Measurements from ENCODE around the gene TRPM8. TPM values are rescaled to one million over a fixed set of nuclear protein-coding genes. Genes with fewer than 3 reads are reported as not detected.

Gene TRPM8
- total and polyA plus RNA-seq, 4 donors: 0.03 to 0.14 TPM; not detected in 2

DNA sequence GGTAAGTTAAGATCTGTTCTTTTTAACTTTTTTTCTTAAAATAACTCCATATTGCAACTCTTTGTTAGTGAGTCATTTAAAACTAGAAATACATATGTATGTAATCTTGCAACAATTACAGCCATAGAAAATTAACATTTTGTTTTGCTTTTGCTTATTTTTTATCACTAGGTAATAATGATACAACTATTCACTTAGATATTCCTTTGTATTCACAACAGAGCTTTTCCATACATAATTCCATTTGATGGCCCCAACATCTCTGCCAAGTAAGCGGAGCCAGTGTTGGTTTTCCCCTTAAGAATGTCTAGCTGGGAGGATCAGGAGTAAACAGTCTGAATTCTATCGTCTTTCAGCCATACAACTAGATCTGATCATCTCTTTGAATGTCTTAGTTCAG, 149.4 kb downstream of the TRPM8 start:
- Histone ChIP-seq H3K9me3 (ENCODE audit: control insufficient read depth in 4 of 4, insufficient read depth in 3 of 4, low read length in 3 of 4) (peaks cover 0 to 6% (median 2%) of the 10 kb centered on the region in 4 donors), H3K4me1 (ENCODE audit: control insufficient read depth in 5 of 5, insufficient read depth in 5 of 5, low read length in 5 of 5) (no peaks in the 10 kb centered on the region), H3K27ac (ENCODE audit: low read depth in 1 of 2, low read length in 1 of 2) (no peak overlapping the region), H3K4me3 (no peak overlapping the region), H3K36me3 (ENCODE audit: control insufficient read depth in 4 of 4, insufficient read depth in 4 of 4, low read length in 4 of 4) (no peaks in the 10 kb centered on the region), H3K27me3 (ENCODE audit: control insufficient read depth in 3 of 3, insufficient read depth in 3 of 3, low read length in 2 of 3) (peaks cover 0 to 2% (median 0%) of the 10 kb centered on the region in 3 donors), H3K9ac (ENCODE audit: insufficient read depth in 1 of 2, low read length in 2 of 2) (no peak overlapping the region)
- WGBS, 2 donors: 88% methylated on average over 2 of the region's 2 CpGs
- DNase-seq: no peak
- no peak for ATAC-seq (ENCODE audit: insufficient read depth, low FRiP score)
- TF ChIP-seq CTCF (IDR thresholded peaks at IDR 0.05; ENCODE audit: control extremely low read depth, extremely low read depth): no peak

Other genes starting within 250 kb of the TRPM8 start
- not detected for gene UGT1A9, start 245.5 kb upstream of the TRPM8 start, total RNA-seq
- not detected for gene UGT1A9, start 245.5 kb upstream of the TRPM8 start, polyA plus RNA-seq
- not detected for gene UGT1A7, start 235.5 kb upstream of the TRPM8 start, total RNA-seq
- gene UGT1A7, start 235.5 kb upstream of the TRPM8 start, polyA plus RNA-seq: under 1 TPM in 1 of 2 donors, not detected in 1; 0.45 TPM
- gene UGT1A6, start 224.5 kb upstream of the TRPM8 start, total RNA-seq: 1 to 10 TPM in 1 of 2 donors, under 1 TPM in 1; 0.63 to 2.3 TPM
- gene UGT1A6, start 224.5 kb upstream of the TRPM8 start, polyA plus RNA-seq: 1 to 10 TPM in 1 of 2 donors, under 1 TPM in 1; 0.96 to 1.9 TPM
- gene UGT1A5, start 204.5 kb upstream of the TRPM8 start, total RNA-seq: under 1 TPM in 1 of 2 donors, not detected in 1; 0.34 TPM
- not detected for gene UGT1A5, start 204.5 kb upstream of the TRPM8 start, polyA plus RNA-seq
- under 1 TPM in 1 of 2 donors, not detected in 1; 0.21 TPM for gene UGT1A4, start 198.6 kb upstream of the TRPM8 start, total RNA-seq
- gene UGT1A4, start 198.6 kb upstream of the TRPM8 start, polyA plus RNA-seq: under 1 TPM; 0.02 to 0.55 TPM
- not detected for gene UGT1A3, start 188.3 kb upstream of the TRPM8 start, total RNA-seq
- not detected for gene UGT1A3, start 188.3 kb upstream of the TRPM8 start, polyA plus RNA-seq
- gene UGT1A1, start 157.1 kb upstream of the TRPM8 start, total RNA-seq: under 1 TPM in 1 of 2 donors, not detected in 1; 0.49 TPM
- gene UGT1A1, start 157.1 kb upstream of the TRPM8 start, polyA plus RNA-seq: under 1 TPM; 0.01 to 0.04 TPM
- under 1 TPM in 1 of 2 donors, not detected in 1; 0.80 TPM for gene MROH2A, start 139.0 kb upstream of the TRPM8 start, total RNA-seq
- gene MROH2A, start 139.0 kb upstream of the TRPM8 start, polyA plus RNA-seq: not detected
- gene HJURP, start 62.8 kb upstream of the TRPM8 start, total RNA-seq: 1 to 10 TPM; 2.0 to 4.1 TPM
- 1 to 10 TPM in 1 of 2 donors, under 1 TPM in 1; 0.84 to 1.9 TPM for gene HJURP, start 62.8 kb upstream of the TRPM8 start, polyA plus RNA-seq
- gene SPP2, start 133.3 kb downstream of the TRPM8 start, total RNA-seq: not detected
- not detected for gene SPP2, start 133.3 kb downstream of the TRPM8 start, polyA plus RNA-seq

Data from lung (tissue), 12 donors.